K562 (cell line): ENCODE data around the gene KNSTRN. TPM values are rescaled to one million over a fixed set of nuclear protein-coding genes. Genes with fewer than 3 reads are reported as not detected.

ENCODE experiments used
- BRCA1 ChIP-seq, 2 experiments: fragments of 450-650 bp in 1 of 2; sonication (generic) in 1 of 2; formaldehyde crosslinking in 1 of 2; IDR thresholded peaks; 2 replicates each; pipeline versions ENCODE4 v1.5.0 to v1.6.1; 2017 to 2020; ENCODE audit warnings: mild to moderate bottlenecking in 1 of 2, missing genetic modification reagents in 1 of 2
- NR3C1 ChIP-seq: sonication (generic); formaldehyde crosslinking; IDR thresholded peaks from 2 replicates; pipeline ENCODE4 v1.8.1; 2022; ENCODE audit warnings: missing genetic modification reagents
- SP2 ChIP-seq: IDR thresholded peaks from 2 replicates; pipeline ENCODE4 v1.6.1; 2011; ENCODE audit warnings: mild to moderate bottlenecking, low read depth, low read length, moderate library complexity; ENCODE audit not compliant: poor library complexity, severe bottlenecking; ENCODE audit errors: extremely low read depth
- polyA plus RNA-seq, 8 experiments: library from polyadenylated mRNA; depleted of rRNA in 4 of 8; stranded (reverse) in 5 of 8; unstranded in 3 of 8; fragments of >200 nt; fragmentation: Nextera tagmentation in 2 of 8; fragmentation: Illumina TruSeq in 1 of 8; extraction: Ambion mirVana in 2 of 8; extraction: Trizol in 1 of 8; gene quantifications; 2 replicates each; pipeline versions ENCODE4 v1.2.1 to v1.2.3, GENCODE V29; 2011 to 2014; ENCODE audit warnings: inconsistent platforms in 1 of 8, missing spikeins in 1 of 8
- total RNA-seq, 7 experiments: library from RNA; depleted of rRNA in 6 of 7; stranded (reverse); fragments of >200 nt in 6 of 7; fragmentation: Illumina TruSeq in 2 of 7; extraction: Trizol in 2 of 7; gene quantifications; 2 replicates each; pipeline versions ENCODE4 v1.2.1 to v1.2.3, GENCODE V29; 2011 to 2021; ENCODE audit warnings: low replicate concordance in 1 of 7
- TF ChIP-seq, protein P1 (sequence below): fragments of 450-650 bp; formaldehyde crosslinking; IDR thresholded peaks from 2 replicates; pipeline ENCODE4 v1.4.0; 2020; ENCODE audit warnings: mild to moderate bottlenecking, moderate library complexity
- TF ChIP-seq, protein P2 (sequence below): sonication (generic); formaldehyde crosslinking; IDR thresholded peaks from 2 replicates; pipeline ENCODE4 v1.8.0; 2022; ENCODE audit warnings: missing genetic modification reagents, mild to moderate bottlenecking, borderline replicate concordance

Gene KNSTRN
- total and polyA plus RNA-seq, 9 of the 15 experiments (the other 6 are each of a cell fraction or from before 2014, with no cell fraction given): 48.7 to 88.2 (median 66.3) TPM

- TF ChIP-seq, protein P1, sequence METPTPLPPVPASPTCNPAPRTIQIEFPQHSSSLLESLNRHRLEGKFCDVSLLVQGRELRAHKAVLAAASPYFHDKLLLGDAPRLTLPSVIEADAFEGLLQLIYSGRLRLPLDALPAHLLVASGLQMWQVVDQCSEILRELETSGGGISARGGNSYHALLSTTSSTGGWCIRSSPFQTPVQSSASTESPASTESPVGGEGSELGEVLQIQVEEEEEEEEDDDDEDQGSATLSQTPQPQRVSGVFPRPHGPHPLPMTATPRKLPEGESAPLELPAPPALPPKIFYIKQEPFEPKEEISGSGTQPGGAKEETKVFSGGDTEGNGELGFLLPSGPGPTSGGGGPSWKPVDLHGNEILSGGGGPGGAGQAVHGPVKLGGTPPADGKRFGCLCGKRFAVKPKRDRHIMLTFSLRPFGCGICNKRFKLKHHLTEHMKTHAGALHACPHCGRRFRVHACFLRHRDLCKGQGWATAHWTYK (CRISPR knock-in tag): no peak
- TF ChIP-seq, protein P2, sequence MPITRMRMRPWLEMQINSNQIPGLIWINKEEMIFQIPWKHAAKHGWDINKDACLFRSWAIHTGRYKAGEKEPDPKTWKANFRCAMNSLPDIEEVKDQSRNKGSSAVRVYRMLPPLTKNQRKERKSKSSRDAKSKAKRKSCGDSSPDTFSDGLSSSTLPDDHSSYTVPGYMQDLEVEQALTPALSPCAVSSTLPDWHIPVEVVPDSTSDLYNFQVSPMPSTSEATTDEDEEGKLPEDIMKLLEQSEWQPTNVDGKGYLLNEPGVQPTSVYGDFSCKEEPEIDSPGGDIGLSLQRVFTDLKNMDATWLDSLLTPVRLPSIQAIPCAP (CRISPR knock-in tag): no peak
- TF ChIP-seq SP2 (no peak), NR3C1 (no peak), BRCA1 (IDR thresholded peaks at IDR 0.05) (no peak), BRCA1 (CRISPR knock-in tag; IDR thresholded peaks at IDR 0.05) (no peak)
Measured at GRCh38 chr15:40334941-40335795, 47.4 kb upstream of the KNSTRN start (continued).
